ENCODE results near the gene HMCN2.

GRCh38 chr9:130319300-130319699 is 53.7 kb downstream of the HMCN2 start:
- TF ChIP-seq CTCF (IDR thresholded peaks at IDR 0.05) = no peak
- TF ChIP-seq POLR2A (IDR thresholded peaks at IDR 0.05) = no peak

Data from right lobe of liver (tissue), 4 donors.